EL (cell line): ENCODE measurements around the gene SYNGR3.
A peak's percentile ranks its signal among the peaks of the same experiment; 100 is the strongest.

Source experiments
- DNase-seq: peaks from one replicate; pipeline ENCODE4 v3.0.0-alpha.2; 2016

The SYNGR3 gene

DNA sequence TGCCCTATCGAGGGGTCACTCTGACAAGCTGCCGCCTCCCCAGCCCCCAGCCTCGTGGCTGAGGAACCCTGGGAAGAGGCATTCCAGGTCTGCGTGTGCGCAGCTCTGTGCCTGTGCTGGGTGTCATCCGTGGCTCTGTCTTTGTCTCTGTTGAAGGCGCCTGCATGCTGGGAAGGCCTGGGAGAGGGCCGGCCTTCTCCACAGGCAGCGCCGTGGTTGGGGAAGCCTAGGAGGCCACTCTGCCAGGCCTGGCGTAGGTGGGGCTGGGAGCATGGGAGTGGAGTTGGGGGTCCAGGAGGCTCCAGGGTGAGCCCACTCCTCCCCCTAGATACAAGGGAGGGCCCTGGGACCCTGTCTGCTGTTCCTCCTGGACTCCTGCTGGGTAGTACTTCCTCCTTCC is 40.3 kb downstream of the SYNGR3 start:
- DNase-seq = no peak

- no peak for DNase-seq
Measured at GRCh38 chr16:2031081-2031577, 41.4 kb downstream of the SYNGR3 start.

DNA sequence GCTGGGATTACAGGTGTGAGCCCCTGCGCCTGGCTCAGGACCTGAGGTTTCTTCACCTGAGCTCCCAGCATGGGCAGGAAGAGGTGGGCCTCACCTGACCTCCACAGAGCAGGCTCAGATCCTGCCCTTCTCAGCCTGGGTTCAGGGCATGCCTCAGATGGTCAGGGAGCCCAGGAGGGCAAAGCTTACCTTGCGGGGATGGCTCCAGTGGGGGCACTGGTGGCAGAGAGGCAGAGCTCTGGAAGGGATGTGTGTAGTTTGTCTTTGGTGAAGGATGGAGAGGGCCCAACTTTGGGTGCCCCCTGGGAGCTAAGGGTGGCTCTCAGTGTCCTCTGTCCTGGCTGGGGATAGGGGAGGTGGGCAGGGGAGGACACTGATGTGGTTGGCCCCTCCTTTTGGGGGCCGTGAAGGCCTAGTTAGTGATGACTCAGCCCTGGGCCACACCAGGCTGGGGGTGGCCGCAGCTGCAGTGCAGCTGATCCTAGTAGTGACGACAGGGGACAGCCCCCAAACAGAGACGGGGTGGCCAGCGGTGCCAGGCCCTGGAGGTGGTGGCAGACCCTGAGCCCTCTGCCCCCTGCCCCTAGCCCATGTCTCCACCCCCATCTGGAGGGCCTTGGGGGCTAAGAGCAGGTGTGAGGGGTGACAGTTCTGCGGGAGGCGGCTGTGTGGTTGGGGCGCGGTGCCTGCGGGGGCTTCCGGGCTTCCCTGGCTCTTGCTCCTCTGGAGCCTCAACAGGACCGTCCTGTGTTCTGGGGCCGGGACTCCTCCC is 42.7 kb downstream of the SYNGR3 start:
- DNase-seq = peak; percentile 55

DNA sequence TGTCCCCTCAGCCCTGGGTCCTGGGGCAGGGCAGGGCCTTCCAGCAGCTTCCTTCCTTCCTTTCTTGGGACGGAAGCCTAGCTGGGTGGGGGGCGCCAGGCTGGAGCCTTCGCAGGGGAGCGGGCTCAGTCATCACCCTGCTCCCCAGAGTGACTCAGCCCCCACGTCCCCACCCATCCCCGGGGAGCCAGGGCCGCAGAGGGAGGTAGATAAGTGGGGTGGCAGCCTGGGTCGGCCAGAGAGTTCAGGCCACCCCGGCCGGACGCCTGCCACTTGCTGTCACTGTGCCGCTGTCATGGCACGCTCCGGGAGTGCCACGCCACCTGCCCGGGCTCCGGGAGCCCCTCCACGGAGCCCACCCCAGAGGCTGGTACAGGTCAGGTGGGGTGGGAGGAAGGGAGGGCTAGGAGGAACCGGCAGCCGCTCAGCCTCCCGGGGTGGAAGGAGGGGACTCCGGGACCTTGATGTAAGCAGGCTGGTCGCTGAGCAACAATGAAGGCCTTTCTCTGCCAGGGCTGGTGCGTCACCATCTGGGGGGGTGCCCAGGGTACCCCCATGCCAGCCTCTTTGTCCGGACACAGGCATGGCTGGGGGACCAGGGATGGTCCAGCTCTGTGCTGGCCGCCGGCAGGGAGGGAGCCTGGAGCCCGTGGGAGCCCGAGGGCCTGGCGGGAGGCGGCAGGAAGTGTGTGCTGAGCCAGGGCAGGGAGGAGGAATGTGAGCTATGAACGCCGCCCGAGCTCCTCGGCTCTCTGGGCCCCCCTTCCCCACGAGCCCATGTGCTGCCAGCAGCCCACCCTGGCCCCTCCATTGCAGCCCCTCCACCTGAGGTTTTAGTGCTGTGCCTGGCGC is 43.5 kb downstream of the SYNGR3 start:
- DNase-seq = peak; percentile 80

DNA sequence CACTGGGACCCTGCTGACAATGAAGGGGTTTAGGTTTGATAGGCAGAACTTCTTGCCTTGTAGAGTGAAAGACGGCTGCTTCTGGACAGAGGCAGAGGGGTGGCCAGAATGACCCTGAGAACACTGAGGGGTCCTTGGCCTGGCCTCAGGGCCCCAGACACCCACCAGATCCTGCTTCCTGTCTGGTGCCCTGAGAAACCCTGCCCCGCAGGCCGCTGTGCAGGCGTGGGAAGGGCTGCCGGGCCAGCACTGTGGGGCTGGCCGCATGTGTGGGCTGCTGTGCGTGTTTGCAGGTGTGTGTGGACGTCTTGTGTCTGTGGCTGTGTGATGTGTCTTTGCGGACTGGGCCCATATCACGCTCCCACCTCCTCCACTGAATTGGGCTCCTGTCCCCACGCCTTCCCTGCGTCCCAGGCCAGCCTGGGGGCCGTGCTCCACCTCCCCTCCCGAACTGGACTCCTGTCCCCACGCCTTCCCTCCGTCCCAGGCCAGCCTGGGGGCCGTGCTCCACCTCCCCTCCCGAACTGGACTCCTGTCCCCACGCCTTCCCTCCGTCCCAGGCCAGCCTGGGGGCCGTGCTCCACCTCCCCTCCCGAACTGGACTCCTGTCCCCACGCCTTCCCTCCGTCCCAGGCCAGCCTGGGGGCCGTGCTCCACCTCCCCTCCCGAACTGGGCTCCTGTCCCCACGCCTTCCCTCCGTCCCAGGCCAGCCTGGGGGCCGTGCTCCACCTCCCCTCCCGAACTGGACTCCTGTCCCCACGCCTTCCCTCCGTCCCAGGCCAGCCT is 44.3 kb downstream of the SYNGR3 start:
- DNase-seq = peak; percentile 48

- DNase-seq = no peak
Measured at GRCh38 chr16:2034696-2035430, 45.1 kb downstream of the SYNGR3 start.

DNA sequence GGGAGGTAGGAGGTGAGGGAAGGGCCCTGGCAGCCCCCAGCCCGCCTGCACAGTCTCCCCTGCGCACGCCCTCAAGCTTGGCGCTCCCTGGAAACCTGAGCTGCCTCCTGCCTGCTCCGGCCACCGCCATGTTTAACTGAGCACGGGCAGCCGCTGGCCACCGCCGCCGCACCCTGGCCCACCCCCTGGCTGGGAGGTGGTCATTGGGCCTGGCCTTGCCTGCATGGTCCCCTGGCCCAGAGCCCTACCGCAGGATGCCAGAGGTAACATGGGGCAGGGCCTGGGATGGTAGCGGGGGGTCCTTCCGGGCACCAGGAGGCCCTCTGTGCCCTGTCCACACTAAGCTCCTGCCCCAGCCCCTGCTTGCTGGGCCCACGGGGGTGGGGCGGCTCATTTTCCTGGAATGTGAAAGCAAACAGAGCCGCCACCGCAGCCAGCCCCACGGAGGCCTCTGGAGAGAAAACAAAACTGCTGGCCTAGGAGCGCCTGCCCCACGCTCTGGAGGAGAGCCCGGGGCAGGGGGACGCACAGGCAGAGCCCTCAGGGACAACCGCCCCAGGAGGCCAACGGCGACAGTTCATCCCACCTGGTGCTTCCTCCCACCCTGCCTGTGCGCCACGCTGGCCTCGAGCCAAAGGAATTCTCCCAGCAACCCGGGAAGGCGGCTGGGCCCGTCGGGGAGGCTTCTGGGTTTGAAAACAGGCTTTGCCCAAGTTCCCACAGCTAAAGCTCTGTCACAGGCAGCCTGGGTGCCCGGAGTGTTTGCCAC is 45.8 kb downstream of the SYNGR3 start:
- peak; percentile 96 for DNase-seq

GRCh38 chr16:2036200-2036966 is 46.6 kb downstream of the SYNGR3 start:
- DNase-seq = no peak

DNA sequence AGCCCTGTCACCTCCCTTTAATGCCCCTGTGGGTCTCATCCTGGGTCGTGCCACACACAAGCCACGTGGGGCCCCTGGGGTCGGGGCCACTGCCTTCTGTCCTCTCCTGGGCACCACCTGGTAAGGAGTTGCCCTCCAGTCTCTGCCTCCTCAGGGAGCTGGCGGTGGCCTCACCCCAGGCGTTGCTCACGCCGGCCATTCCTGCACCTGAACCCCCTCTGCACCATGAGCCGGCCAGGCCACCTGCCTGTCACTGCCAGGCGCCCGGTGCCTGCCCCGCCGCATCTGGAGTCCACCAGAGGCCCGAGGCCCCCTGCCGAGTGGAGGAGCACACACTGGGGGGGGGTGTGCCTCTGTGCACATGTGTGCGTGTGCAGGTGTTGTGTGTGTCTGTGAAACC is 47.3 kb downstream of the SYNGR3 start:
- DNase-seq = no peak

- DNase-seq = no peak
Measured at GRCh38 chr16:2037647-2038381, 48.0 kb downstream of the SYNGR3 start.

DNA sequence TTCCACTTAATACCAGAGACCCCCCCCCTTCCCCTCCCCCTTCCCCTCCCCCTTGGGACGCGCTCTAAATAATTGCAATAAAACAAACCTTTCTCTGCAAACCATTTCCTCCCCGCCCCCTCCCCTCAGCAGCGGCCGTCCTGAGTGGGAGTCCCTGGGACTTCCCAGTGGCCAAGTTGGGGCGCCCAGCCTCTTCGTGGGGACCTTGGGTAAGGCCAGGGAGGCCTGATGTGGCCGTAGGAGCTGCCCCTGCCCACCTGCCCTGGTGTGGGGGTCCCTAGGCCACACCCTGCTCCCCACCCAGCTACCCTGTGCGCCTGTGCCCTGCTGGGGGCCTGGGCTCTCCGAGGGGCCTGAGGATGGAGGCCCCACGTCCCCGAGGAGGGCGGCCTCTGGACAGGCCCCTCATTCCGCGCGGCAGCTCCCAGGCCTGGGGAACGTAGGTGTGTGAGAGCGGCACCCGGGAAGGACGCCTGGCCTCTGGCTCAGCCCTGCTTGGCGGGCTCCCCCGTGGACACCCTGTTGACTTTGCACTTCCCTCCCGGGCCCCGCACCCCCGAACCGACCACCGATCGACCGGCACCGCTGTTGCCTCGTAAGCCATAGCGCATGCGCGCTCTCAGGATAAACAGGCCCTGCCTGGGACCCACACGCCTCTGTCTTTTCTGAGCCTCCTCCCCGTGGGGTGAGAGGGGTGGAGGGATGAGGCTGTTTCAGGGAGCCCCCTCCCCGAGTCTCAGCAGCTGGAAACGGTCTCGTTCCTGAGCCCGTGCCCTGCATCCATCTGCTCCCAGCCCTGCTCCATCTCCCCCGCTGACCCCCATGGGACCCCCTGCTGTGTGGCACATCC is 48.8 kb downstream of the SYNGR3 start:
- no peak for DNase-seq

DNA sequence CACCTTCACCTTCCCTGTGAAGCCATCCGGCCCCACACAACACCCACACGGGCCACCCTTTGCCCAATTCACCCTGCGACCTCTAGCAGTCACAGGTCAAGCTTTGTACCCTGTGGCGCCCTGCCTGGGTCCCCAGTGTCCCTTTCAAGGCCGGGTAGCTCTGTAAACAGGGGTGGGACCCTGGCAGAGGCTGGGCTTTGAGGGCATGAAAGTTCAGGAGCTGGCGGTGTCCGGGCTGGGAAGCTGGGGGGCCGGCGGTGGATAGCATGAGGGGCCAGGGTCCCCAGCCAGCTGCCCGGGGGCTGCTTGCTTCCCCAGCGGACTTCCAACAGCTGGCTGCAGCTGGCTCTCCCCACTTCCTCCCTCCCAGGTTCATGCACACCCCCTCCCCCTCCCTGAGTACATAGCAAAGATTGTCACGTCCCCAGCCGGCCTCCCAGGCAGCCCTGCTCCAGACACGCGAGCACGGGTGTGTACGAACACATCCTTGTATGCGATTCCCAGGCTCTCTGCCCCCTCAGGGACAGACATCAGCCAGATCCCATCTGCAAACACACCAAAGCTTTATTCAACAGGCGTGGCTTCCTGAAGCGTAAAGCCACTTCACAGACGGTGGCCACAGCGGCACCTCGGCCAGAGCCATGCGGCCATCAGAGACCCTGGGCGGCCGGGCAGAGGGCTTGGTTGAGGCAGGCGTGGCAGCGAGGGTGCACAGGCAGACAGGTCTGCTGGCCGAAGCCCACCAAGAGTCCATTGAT is 49.7 kb downstream of the SYNGR3 start:
- DNase-seq = no peak

- no peak for DNase-seq
Measured at GRCh38 chr16:2040041-2040786, 50.4 kb downstream of the SYNGR3 start.

DNA sequence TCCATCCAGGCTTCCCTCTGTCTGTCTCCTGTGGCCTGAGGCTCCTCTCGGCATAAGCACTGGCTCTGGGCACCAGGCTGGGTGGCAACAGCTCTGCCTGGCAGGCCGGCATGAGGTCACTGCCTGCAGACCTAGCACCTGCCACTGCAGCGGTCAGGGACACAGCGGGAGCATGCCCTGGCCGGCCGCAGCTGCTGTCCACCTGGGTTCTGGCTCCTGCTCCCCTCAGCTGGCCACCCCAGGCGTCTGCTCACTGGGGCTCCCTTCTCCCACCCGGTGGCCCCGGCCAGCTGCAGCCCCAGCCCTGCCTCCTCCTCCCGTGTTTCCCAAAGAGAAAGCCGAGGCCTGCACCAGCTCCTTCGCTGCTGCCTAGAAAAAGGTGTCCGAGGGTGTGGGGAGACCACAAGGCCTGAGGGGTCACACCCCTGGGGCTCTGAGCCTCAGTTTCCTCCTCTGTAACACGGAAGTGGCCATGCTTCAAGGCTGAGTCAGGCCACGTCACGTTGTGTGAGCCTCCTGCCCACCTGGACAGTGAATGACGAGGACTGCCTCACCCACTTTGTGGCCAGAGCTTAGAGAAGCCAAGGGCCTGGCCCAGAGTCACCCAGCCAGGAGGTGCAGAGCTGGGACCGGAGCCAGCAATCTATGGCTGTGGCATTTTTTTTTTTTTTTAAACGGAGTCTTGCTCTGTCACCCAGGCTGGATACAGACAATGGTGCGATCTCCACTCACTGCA is 51.2 kb downstream of the SYNGR3 start:
- DNase-seq = no peak

DNA sequence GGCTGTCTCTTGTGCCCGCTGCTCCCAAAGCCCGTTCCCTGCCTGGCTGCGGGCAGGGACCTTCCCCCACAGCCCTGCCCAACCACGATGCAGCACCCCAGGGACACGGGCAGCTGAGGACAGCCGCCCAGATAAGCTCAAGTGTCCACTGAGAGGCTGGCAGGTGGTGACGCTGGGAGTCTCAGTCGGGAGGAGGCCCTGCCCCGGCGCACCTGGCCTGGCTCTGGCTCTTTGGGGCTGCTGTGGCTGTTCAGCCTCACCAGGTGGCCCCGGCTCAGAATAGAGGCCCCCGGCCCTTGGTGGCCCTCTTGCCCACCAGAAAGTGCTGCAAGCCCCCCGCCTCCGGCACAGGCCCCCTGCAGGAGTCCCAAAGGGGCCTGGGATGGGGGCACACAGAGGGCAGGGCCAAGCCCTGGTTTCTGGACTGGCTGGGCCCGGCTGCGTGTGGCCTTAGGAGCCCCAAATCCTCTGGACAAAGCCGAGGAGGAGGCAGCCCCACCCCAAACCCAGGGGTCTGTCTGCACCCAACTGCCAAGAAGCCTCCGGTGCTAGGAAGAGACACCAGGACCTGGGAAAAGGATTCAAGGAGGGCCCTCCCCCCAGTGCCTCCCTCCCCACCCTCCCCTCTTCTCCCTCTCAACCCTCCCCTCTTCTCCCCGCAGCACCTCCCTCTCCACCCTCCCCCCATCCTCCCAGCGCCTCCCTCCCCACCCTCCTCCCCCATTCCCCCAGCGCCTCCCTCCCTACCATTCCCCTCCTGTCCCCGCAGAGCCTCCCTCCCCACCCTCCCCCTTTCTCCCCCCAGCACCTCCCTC is 52.6 kb downstream of the SYNGR3 start:
- DNase-seq = no peak
